Inflammatory macrophage treated with lipopolysaccharide for 1 hour (primary cell): Measurements from ENCODE around the gene CDSN.
"Not testable (repeated sequence)": the region's sequence is repeated elsewhere in the genome, so short reads cannot be mapped to it uniquely, and the experiment has no call there.

Experiments used
- DNase-seq, 2 donors: peaks; one replicate each; pipeline ENCODE4 v3.0.0-alpha.2; 2020 to 2022

CDSN gene

GRCh38 chr6:31081872-31082271 is 38.4 kb downstream of the CDSN start:
- peak in 1 of 2 donors; percentile 8 for DNase-seq

GRCh38 chr6:31079656-31080261 is 40.5 kb downstream of the CDSN start:
- DNase-seq: peak; percentile 28 to 80

- DNase-seq: no peak
Measured at GRCh38 chr6:31076611-31077010, 43.6 kb downstream of the CDSN start.

- DNase-seq: no peak
Measured at GRCh38 chr6:31075528-31075927, 44.7 kb downstream of the CDSN start.

GRCh38 chr6:31074401-31074800 is 45.8 kb downstream of the CDSN start:
- no peak for DNase-seq

- peak in 1 of 2 donors; percentile 6 for DNase-seq
Measured at GRCh38 chr6:31070711-31071197, 49.5 kb downstream of the CDSN start.

GRCh38 chr6:31068669-31069340 is 51.4 kb downstream of the CDSN start:
- peak; percentile 58 to 79 for DNase-seq

GRCh38 chr6:31067891-31068668 is 52.2 kb downstream of the CDSN start:
- not testable (repeated sequence) for DNase-seq

- not testable (repeated sequence) for DNase-seq
Measured at GRCh38 chr6:31067028-31067427, 53.2 kb downstream of the CDSN start.

GRCh38 chr6:31065556-31065955 is 54.7 kb downstream of the CDSN start:
- no peak for DNase-seq
